VCaP (cell line): ENCODE data around the gene NRDE2.
"Not testable (repeated sequence)": the region's sequence is repeated elsewhere in the genome, so short reads cannot be mapped to it uniquely, and the experiment has no call there.

Experiments used
- H3K27ac ChIP-seq: fragments of 450-650 bp; 2 replicates; pipeline ENCODE4 v1.5.1; 2017
- TF ChIP-seq, protein P1 (sequence below): fragments of 450-650 bp; conservative IDR thresholded peaks from 2 replicates; pipeline ENCODE4 v1.5.1; 2017; ENCODE audit warnings: mild to moderate bottlenecking, moderate library complexity

The NRDE2 gene

DNA sequence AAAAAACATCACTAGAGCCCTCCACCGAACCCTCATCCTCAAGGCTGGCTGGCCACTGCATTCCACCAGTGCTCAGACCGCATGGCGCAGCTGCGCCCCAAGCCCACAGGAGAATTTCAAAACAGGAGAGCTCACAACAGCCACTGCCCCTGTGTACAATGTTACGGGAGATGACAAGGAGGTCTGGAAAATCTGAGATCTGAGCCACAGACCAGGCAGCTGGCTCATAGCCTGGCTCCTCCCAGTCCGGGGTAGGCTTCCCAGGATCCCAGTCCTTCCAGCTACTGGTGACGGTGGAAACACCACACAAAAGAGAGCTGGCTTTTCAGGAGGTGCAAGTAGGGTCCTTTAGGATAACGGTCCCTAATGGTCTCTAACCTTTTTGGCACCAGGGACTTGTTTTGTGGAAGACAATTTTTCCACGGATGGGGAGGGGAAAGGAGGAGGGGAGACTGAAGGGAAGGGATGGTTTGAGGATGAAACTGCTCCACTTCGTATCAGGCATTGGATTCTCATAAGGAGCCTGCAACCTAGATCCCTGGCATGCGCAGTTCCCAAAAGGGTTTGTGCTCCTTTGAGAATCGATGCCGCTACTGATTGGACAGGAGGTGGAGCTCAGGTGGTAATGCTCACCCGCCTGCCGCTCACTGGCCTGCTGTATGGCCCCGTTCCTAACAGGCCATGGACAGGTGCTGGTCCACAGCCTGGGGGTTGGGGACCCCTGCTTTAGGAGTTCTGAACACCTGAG is 23.0 kb upstream of the NRDE2 start:
- H3K27ac ChIP-seq = no peak overlapping the region
- TF ChIP-seq, protein P1, sequence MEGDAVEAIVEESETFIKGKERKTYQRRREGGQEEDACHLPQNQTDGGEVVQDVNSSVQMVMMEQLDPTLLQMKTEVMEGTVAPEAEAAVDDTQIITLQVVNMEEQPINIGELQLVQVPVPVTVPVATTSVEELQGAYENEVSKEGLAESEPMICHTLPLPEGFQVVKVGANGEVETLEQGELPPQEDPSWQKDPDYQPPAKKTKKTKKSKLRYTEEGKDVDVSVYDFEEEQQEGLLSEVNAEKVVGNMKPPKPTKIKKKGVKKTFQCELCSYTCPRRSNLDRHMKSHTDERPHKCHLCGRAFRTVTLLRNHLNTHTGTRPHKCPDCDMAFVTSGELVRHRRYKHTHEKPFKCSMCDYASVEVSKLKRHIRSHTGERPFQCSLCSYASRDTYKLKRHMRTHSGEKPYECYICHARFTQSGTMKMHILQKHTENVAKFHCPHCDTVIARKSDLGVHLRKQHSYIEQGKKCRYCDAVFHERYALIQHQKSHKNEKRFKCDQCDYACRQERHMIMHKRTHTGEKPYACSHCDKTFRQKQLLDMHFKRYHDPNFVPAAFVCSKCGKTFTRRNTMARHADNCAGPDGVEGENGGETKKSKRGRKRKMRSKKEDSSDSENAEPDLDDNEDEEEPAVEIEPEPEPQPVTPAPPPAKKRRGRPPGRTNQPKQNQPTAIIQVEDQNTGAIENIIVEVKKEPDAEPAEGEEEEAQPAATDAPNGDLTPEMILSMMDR = no peak

DNA sequence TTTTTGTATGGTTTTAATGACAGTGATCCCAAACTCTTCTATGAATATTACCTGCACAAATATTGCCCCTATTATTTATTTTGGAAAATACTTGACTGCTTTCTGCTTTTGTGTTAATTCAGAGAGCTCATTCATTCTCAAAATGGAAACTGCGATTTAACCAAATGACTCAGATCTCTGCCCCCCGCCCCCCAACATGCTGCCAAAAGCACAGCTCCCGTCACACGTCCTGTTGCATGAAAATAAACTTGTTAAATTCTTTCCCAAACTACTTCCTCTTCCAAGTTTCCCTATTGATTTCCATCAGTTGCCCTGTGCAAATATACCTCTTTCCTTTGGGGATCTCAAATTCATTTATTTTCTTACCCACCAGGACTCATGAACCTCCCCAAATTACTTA is 18.0 kb upstream of the NRDE2 start:
- H3K27ac ChIP-seq = no peak overlapping the region
- TF ChIP-seq, protein P1 = no peak

GRCh38 chr14:90348270-90348669 is 16.5 kb upstream of the NRDE2 start:
- no peak overlapping the region for H3K27ac ChIP-seq
- TF ChIP-seq, protein P1 = no peak

- no peak overlapping the region for H3K27ac ChIP-seq
Observed at GRCh38 chr14:90345239-90345557, 13.5 kb upstream of the NRDE2 start.

GRCh38 chr14:90344331-90345238 is 12.8 kb upstream of the NRDE2 start:
- TF ChIP-seq, protein P1 = no peak
- no peak overlapping the region for H3K27ac ChIP-seq

More at GRCh38 chr14:90345239-90345557, 13.5 kb upstream of the NRDE2 start:
- TF ChIP-seq, protein P1 = no peak

DNA sequence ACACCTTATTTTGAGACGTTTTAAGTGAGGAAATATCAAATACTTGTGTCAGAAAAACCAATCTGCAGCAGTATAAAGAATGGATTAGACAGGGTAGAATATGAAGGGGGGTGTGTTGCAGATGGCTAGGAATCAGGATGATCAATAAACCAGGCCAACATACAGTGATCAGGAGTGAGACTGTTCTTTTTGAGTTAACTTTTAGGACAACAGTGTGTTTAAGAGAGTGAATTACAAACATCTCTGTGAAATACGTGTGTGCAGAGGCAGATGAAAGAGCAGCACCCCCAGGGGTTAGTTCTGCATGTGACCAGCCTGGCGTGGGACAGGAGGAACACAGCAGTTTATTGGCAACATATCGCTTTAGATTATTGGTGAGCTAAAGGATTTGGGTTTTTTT is 10.6 kb upstream of the NRDE2 start:
- TF ChIP-seq, protein P1 = no peak
- no peak overlapping the region for H3K27ac ChIP-seq

DNA sequence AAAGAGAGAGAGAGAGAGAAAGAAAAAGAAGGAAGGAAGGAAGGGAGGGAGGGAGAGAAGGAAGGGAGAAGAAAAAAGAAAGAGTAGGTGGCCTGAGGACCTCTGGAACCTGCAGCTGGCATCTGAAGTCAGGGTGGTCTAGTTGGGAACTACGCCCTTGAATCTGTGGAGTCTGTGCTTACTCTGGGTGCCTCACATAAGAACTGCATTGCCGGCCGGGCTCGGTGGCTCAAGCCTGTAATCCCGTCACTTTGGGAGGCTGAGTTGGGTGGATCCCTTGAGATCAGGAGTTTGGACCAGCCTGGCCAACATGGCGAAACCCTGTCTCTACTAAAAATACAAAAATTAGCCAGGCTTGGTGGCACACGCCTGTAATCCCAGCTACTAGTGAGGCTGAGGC is 10.0 kb upstream of the NRDE2 start:
- TF ChIP-seq, protein P1 = no peak
- no peak overlapping the region for H3K27ac ChIP-seq

DNA sequence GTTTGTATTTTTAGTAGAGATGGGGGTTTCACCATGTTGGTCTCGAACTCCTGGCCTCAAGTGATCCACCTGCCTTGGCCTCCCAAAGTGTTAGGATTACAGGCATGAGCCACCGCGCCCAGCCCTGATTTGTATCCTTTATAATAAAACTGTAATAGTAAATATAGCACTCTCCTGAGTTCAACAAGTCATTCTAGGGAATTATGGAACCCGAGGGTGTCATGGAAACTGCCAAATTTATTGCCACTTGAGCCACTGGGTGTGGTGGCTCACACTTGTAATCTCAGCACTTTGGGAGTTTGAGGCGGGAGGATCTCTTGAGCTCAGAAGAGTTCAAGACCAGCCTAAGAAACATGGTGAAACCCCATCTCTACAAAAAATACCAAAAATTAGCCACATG is 9.5 kb upstream of the NRDE2 start:
- H3K27ac ChIP-seq = not testable (repeated sequence)
